NCI-H82 treated with DMSO at 0.1 percent for 48 hours (cell line): ENCODE measurements around the gene CHMP4A.

Experiments
- DNase-seq: peaks from one replicate; lab custom pipeline; 2025; ENCODE audit not compliant: unreplicated experiment; lab: John Stamatoyannopoulos, UW

Gene CHMP4A

GRCh38 chr14:24179961-24180796, 33.1 kb downstream of the CHMP4A start:
- no peak for DNase-seq

GRCh38 chr14:24179294-24179960, 33.9 kb downstream of the CHMP4A start:
- no peak for DNase-seq

DNA sequence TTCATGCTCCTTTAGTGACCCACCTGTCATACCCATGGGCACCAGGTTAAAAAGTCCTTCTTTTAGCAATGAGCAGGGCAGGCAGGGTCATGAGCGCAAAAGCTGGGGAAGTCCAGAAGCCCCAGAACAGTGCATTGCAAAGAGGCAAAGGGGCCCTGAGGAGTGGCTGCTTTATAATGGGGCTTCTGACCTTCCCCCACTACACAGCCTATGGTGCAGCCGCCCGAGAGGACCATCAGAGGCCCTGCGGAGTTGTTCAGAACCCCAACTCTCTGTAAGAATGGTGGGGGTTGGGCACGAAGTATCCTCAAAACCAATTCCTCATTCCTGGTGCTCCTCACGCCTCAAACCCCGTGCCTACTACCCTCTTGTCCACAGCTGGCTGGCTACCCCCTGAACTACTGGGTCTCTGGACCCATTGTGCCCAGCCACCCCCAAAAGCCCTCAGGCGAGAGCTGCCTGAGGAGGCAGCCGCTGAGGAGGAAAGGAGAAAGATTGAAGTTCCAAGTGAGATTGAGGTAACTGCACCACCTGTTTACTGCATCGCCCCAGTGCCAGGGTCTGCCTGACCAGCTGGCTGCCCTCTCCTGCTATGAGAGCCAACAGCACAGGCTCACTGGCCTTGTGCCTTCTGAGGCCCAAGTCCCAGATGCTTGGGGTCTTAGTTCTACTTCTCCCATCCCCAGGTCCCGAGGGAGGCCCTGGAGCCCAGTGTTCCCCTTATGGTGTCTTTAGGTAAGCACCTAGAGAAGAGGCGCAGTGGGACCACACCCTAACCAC, 34.7 kb downstream of the CHMP4A start:
- DNase-seq: no peak

- no peak for DNase-seq
Measured at GRCh38 chr14:24177891-24178290, 35.4 kb downstream of the CHMP4A start.

DNA sequence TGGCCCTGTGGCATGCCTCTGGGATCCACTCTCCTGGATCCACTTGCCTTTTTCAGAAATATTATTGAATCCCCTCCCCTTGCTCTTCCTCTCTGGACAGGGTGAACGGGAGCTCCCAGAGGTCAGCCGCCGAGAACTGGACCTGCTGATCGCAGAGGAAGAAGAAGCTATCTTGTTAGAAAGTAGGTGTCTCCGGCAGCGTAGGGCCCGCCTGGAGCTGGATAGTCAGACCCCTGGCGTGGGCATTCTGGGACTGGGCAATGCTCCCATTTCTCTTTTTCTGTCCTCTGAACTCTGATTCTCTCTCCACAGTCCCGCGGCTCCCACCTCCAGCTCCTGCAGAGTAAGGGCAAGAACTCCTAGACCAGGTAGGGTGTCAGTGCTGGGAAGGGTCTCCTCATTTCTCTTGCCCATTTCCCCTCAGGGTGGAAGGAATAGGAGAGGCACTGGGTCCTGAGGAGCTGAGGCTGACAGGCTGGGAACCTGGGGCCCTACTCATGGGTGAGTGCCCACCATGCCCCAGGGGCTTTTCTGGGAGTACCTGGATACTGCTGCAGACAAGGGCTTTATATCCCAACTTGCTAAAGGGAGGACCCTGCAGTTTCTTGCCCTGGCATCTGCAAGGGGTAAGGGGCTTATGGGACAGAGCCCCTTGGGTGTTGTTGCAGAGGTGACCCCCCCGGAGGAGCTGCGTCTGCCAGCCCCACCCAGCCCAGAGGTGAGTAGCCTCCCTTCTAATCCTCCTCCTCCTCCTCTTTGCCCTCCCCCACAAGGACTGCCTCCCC, 36.1 kb downstream of the CHMP4A start:
- no peak for DNase-seq

GRCh38 chr14:24176599-24176998, 36.7 kb downstream of the CHMP4A start:
- no peak for DNase-seq

DNA sequence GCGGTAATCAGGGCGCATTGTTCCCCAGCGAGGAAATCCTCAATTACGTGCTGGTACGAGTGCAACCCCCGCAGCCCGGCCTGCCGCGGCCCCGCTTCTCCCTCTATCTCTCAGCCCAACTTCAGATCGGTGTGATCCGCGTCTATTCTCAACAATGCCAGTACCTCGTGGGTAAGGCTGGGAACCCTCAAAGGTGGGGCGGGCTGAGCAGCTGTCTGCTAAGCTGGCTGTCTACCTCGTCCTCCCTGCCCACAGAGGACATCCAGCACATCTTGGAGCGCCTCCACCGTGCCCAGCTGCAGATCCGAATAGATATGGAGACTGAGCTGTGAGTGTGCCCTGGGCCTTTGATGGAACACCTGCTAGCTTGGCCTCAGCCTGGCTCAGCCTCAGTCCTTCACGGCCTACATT, 40.4 kb downstream of the CHMP4A start:
- DNase-seq: no peak

DNA sequence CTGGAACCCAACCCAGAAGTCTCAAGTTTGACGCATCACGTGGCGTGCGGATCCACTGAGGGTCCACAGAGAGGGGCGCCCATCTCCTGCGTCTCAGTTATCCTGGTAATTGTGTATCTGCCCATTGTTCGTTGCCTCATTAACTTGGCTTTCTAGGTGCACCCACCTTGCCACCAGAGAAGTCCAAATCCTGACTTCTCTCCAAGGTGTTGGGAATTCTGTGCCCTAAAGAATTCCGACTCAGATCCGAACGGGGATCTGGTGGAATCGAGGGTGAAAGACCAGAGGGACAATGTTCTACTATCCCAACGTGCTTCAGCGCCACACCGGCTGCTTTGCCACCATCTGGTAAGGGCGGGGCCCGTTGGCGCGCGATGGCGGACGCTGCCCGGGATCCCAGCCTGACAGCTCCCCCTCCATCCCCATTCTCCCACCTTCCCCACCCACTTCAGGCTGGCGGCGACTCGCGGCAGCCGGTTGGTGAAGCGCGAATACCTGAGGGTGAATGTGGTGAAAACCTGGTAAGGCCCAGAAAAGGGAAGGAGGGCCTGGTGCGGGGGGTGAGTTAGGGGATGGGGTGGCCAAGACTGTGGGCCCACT, 40.9 kb downstream of the CHMP4A start:
- DNase-seq: no peak

DNA sequence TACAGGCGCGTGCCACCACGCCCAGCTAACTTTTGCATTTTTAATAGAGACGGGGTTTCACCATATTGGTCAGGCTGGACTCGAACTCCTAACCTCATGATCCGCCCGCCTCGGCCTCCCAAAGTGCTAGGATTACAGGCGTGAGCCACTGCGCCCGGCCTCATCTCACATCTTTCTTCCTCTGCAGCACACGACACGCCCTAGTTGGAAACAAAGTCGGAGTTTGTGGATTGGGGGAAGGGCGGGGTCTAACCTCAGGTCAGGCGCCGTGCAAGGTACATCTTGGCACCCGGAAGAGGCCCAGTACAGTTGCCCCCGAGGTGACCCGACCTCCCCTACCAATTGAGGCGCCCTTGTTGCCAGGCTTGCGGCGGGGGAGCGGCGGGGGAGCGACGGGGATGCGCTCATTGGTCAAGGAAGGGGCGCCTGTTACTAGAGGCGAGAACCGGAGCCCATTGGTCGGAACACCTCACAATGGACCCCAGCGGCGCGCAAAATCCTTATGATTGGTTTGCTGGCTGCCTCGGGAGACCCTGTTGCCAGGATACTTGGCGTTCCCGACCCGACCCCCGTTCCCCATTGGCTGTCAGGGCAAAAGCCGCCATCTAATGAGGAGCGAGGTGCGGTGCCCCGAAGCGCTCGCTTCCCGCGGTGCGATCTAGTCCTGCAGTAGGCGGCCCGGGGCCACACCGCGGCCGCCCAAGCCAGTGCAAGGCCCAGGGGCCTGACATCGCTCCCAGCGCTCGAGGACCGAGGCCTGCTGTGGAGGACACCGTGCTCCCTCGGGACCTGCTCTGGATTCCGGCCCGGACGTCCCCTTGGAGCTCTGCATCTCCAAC, 41.6 kb downstream of the CHMP4A start, which contains the start of gene REC8:
Gene REC8 (plus strand): TSS at position 659 of the 839 bp plus-strand sequence. CDS start 473 bp downstream, outside the sequence.
- DNase-seq: peak; percentile 91

DNA sequence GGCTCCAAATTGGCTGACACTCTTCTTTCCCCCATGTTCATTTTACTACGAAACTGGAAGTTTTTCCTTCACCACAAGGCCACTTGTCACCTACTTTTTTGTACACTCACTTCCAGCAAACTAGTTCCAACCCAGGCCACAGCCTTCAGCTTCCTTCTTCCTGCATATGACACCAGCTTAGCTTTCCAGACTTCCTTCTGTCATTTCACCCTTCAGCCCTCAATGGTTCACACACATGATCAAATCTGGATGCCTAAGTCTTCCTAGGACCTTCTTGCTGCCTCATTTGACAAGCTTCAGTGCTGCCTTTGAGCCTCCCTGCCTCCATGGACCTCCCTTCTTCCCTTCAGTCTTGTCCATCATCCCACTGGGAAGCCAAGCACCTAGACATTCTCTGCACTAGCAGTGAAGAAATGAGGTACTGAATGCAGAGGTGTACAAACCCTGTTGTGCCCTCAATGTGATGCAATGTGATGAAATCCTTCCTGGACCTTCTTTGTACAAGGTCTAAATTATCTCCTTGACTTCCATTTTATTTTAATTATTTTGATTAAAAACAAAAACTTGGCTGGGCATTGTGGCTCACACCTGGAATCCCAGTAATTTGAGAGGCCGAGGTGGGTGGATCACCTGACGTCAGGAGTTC, 45.7 kb downstream of the CHMP4A start:
- no peak for DNase-seq

DNA sequence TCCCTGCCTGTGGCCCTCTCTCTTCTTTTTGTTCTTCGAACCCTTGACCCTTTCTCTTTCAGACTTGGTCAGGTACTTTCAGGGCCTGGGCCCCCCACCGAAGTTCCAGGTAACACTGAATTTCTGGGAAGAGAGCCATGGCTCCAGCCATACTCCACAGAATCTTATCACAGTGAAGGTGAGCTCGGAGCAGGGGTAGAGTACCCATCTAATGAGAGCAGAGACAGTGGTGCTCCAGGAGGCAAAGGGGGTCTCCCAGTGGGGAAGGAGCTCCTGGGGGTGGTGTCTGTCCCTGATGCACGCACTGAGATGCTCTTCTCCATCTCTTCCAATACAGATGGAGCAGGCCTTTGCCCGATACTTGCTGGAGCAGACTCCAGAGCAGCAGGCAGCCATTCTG, 47.5 kb downstream of the CHMP4A start:
- DNase-seq: no peak

- no peak for DNase-seq
Measured at GRCh38 chr14:24164518-24164991, 48.7 kb downstream of the CHMP4A start.

DNA sequence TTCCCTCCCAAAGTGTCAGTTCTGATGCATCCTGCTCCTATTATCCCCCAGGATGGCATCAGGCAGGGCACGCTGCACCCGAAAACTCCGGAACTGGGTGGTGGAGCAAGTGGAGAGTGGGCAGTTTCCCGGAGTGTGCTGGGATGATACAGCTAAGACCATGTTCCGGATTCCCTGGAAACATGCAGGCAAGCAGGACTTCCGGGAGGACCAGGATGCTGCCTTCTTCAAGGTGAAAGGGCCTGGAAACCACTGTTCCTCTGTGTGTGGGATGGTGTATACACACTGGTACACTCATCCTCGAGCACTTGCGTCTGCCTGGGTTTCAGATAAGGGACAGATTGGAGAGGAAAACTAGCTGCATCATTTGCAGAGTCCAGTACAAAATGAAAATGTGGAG, 51.2 kb downstream of the CHMP4A start:
- DNase-seq: no peak

DNA sequence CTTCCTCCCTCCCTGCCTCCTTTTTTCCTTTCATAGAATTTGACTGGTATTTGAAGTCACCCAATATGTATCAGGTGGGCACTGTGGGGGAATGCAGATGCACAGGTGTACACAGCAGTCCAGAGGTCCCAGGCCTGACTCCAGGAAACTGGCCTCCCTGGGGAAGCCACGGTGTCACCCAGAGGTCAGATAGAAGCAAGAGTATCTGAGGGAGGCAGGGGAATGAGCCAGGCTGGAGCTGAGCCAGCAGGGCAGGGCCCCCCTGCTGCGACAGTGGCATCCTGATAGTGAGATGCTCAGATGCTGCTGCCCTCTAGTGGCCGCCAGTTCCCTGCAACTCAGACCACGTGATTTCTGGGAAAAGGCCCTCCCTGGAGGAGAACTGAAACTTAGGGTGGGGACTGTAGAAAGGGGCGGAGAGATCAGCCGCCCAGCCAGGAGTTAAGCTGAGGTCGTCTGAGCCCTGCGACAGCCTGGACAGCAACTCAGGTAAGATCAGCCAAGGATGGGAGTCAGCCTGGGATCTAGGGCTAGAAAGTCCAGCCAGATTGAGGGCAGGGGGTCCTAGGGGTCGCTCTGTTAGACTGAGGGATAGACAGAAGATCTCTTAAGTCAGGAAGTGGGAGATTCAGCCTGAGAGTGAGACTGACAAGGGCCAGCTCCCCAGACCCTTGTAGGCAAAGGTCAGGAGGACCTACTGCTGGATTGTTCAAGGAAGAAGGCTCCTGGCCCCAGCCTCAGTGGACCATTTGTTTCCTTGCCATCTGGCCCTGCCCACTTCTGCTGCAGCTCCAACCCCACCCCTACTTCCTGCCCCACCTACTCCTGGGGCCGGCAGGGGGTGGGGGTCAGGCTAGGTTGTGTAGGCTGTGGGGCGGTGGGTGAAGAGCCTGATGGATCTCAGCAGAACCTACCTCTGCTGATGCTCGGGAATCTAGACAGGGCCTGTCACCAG, 52.2 kb downstream of the CHMP4A start, which contains the start of gene IRF9:
Gene IRF9 (plus strand): TSS at position 416 of the 955 bp plus-strand sequence. CDS start 880 bp downstream, outside the sequence.
- DNase-seq: peak; percentile 89

GRCh38 chr14:24160499-24160849, 52.8 kb downstream of the CHMP4A start:
- DNase-seq: no peak

- no peak for DNase-seq
Measured at GRCh38 chr14:24159777-24160498, 53.4 kb downstream of the CHMP4A start.
